ENCODE measurements around the gene BLOC1S6. TPM values are rescaled to one million over a fixed set of nuclear protein-coding genes. Genes with fewer than 3 reads are reported as not detected.

BLOC1S6 gene
- total RNA-seq, 1 experiment from 2014 or later: 114 TPM

GRCh38 chr15:45586125-45586524 lies 1.1 kb upstream of the BLOC1S6 start:
- DNase-seq (ENCODE audit: low spot score): no peak
- in situ Hi-C loops (cut with HindIII; ENCODE audit: low sequenced_read_pairs): loop anchor here (10.0 kb wide), 1 partner anchor 71 kb away; no protein-coding TSS in a partner anchor

- DNase-seq (ENCODE audit: low spot score): no peak
- in situ Hi-C loops (cut with HindIII; ENCODE audit: low sequenced_read_pairs): loop anchor here (10.0 kb wide), 1 partner anchor 72 kb away; no protein-coding TSS in a partner anchor
These were observed 531 bp upstream of the BLOC1S6 start for GRCh38 chr15:45586601-45587094.

- no peak for DNase-seq (ENCODE audit: low spot score)
- in situ Hi-C loops (cut with HindIII; ENCODE audit: low sequenced_read_pairs): loop anchor here (10.0 kb wide), 1 partner anchor 73 kb away; no protein-coding TSS in a partner anchor
These were observed 638 bp downstream of the BLOC1S6 start for GRCh38 chr15:45587863-45588170.

GRCh38 chr15:45588219-45588875 lies 1.2 kb downstream of the BLOC1S6 start:
- DNase-seq (ENCODE audit: low spot score): no peak
- in situ Hi-C loops (cut with HindIII; ENCODE audit: low sequenced_read_pairs): loop anchor here (10.0 kb wide), 1 partner anchor 74 kb away; no protein-coding TSS in a partner anchor

GRCh38 chr15:45589256-45589655 lies 2.1 kb downstream of the BLOC1S6 start:
- in situ Hi-C loops (cut with HindIII; ENCODE audit: low sequenced_read_pairs): loop anchor here (10.0 kb wide), 1 partner anchor 74 kb away; no protein-coding TSS in a partner anchor
- no peak for DNase-seq (ENCODE audit: low spot score)

- in situ Hi-C loops (cut with HindIII; ENCODE audit: low sequenced_read_pairs): no loop called here
These were observed 7.1 kb downstream of the BLOC1S6 start for GRCh38 chr15:45594319-45594718.

GRCh38 chr15:45594835-45595530 lies 7.8 kb downstream of the BLOC1S6 start:
- in situ Hi-C loops (cut with HindIII; ENCODE audit: low sequenced_read_pairs): no loop called here

More at GRCh38 chr15:45594319-45594718, 7.1 kb downstream of the BLOC1S6 start:
- DNase-seq (ENCODE audit: low spot score): no peak

GRCh38 chr15:45603881-45604280 lies 16.7 kb downstream of the BLOC1S6 start:
- no peak for DNase-seq (ENCODE audit: low spot score)
- in situ Hi-C loops (cut with HindIII; ENCODE audit: low sequenced_read_pairs): no loop called here

More at GRCh38 chr15:45594835-45595530, 7.8 kb downstream of the BLOC1S6 start:
- no peak for DNase-seq (ENCODE audit: low spot score)

- in situ Hi-C loops (cut with HindIII; ENCODE audit: low sequenced_read_pairs): no loop called here
- peak; percentile 13 for DNase-seq (ENCODE audit: low spot score)
These were observed 17.1 kb downstream of the BLOC1S6 start for GRCh38 chr15:45604326-45604725.

- in situ Hi-C loops (cut with HindIII; ENCODE audit: low sequenced_read_pairs): no loop called here
These were observed 19.2 kb downstream of the BLOC1S6 start for GRCh38 chr15:45606413-45606812.

GRCh38 chr15:45606841-45607240 lies 19.7 kb downstream of the BLOC1S6 start:
- DNase-seq (ENCODE audit: low spot score): no peak
- in situ Hi-C loops (cut with HindIII; ENCODE audit: low sequenced_read_pairs): no loop called here

More at GRCh38 chr15:45606413-45606812, 19.2 kb downstream of the BLOC1S6 start:
- no peak for DNase-seq (ENCODE audit: low spot score)

GRCh38 chr15:45611305-45611704 lies 24.1 kb downstream of the BLOC1S6 start:
- in situ Hi-C loops (cut with HindIII; ENCODE audit: low sequenced_read_pairs): no loop called here

GRCh38 chr15:45612790-45613415 lies 25.7 kb downstream of the BLOC1S6 start:
- DNase-seq (ENCODE audit: low spot score): no peak
- in situ Hi-C loops (cut with HindIII; ENCODE audit: low sequenced_read_pairs): no loop called here

More at GRCh38 chr15:45611305-45611704, 24.1 kb downstream of the BLOC1S6 start:
- peak; percentile 14 for DNase-seq (ENCODE audit: low spot score)

GRCh38 chr15:45616901-45617323 lies 29.7 kb downstream of the BLOC1S6 start:
- no peak for DNase-seq (ENCODE audit: low spot score)
- in situ Hi-C loops (cut with HindIII; ENCODE audit: low sequenced_read_pairs): no loop called here

- in situ Hi-C loops (cut with HindIII; ENCODE audit: low sequenced_read_pairs): no loop called here
- no peak for DNase-seq (ENCODE audit: low spot score)
These were observed 31.6 kb downstream of the BLOC1S6 start for GRCh38 chr15:45618813-45619212.

- DNase-seq (ENCODE audit: low spot score): no peak
- in situ Hi-C loops (cut with HindIII; ENCODE audit: low sequenced_read_pairs): no loop called here
These were observed 41.0 kb downstream of the BLOC1S6 start for GRCh38 chr15:45628136-45628535.

GRCh38 chr15:45630917-45631691 lies 43.9 kb downstream of the BLOC1S6 start:
- in situ Hi-C loops (cut with HindIII; ENCODE audit: low sequenced_read_pairs): no loop called here
- DNase-seq (ENCODE audit: low spot score): no peak

- no peak for DNase-seq (ENCODE audit: low spot score)
These were observed 44.6 kb downstream of the BLOC1S6 start for GRCh38 chr15:45631776-45632175.

More at GRCh38 chr15:45631776-45632175, 44.6 kb downstream of the BLOC1S6 start:
- in situ Hi-C loops (cut with HindIII; ENCODE audit: low sequenced_read_pairs): no loop called here

Measured in G401 (cell line).